Hepatocyte (in vitro differentiated cells): Measurements from ENCODE around the gene ITK.

Source experiments
- CTCF ChIP-seq: fragments of 200-600 bp; sonication (generic); IDR thresholded peaks from 2 replicates; pipeline ENCODE4 v1.5.1; 2016; ENCODE audit warnings: antibody characterized with exemption, mild to moderate bottlenecking; ENCODE audit not compliant: poor library complexity
- EZH2 ChIP-seq: fragments of 200-600 bp; sonication (generic); IDR thresholded peaks from 2 replicates; pipeline ENCODE4 v1.6.1; 2016; ENCODE audit warnings: antibody characterized with exemption, mild to moderate bottlenecking, borderline replicate concordance
- EZH2phosphoT487 ChIP-seq: fragments of 200-600 bp; sonication (generic); IDR thresholded peaks from one replicate; pipeline ENCODE4 v1.6.1; 2018; ENCODE audit warnings: antibody characterized with exemption, mild to moderate bottlenecking, low read depth, moderate library complexity; ENCODE audit not compliant: unreplicated experiment, severe bottlenecking

- TF ChIP-seq CTCF (no peak), EZH2 (no peak), EZH2phosphoT487 (no peak)
Measured at GRCh38 chr5:157269761-157270272, 89.2 kb downstream of the ITK start.
